Kidney epithelial cell (primary cell): ENCODE results near the gene ITPKB. TPM values are rescaled to one million over a fixed set of nuclear protein-coding genes. Genes with fewer than 3 reads are reported as not detected.

Source experiments
- DNase-seq: peaks from one replicate; pipeline ENCODE4 v3.0.0-alpha.2; 2010; ENCODE audit warnings: low read depth
- H3K27me3 ChIP-seq: 2 replicates; pipeline ENCODE4 v1.6.0; 2011; ENCODE audit warnings: low read length; ENCODE audit not compliant: control insufficient read depth, insufficient read depth
- H3K36me3 ChIP-seq: 2 replicates; pipeline ENCODE4 v1.5.1; 2011; ENCODE audit warnings: low read length; ENCODE audit not compliant: control insufficient read depth, insufficient read depth
- H3K4me3 ChIP-seq: 2 replicates; pipeline ENCODE4 v1.5.1; 2011; ENCODE audit warnings: low read depth, mild to moderate bottlenecking, control low read depth, low read length
- total RNA-seq: library from RNA; depleted of rRNA; stranded (reverse); fragments of >200 nt; gene quantifications from 2 replicates; pipeline ENCODE4 v1.2.3, GENCODE V29; 2015
- TF ChIP-seq, protein P1 (sequence below): IDR thresholded peaks from 2 replicates; pipeline ENCODE4 v1.5.1; 2011; ENCODE audit warnings: mild to moderate bottlenecking, moderate library complexity, low read length, control low read depth, inconsistent platforms; ENCODE audit not compliant: insufficient read depth, poor library complexity, severe bottlenecking

Gene ITPKB
- total RNA-seq, 1 donor from 2014 or later = 11.7 TPM

DNA sequence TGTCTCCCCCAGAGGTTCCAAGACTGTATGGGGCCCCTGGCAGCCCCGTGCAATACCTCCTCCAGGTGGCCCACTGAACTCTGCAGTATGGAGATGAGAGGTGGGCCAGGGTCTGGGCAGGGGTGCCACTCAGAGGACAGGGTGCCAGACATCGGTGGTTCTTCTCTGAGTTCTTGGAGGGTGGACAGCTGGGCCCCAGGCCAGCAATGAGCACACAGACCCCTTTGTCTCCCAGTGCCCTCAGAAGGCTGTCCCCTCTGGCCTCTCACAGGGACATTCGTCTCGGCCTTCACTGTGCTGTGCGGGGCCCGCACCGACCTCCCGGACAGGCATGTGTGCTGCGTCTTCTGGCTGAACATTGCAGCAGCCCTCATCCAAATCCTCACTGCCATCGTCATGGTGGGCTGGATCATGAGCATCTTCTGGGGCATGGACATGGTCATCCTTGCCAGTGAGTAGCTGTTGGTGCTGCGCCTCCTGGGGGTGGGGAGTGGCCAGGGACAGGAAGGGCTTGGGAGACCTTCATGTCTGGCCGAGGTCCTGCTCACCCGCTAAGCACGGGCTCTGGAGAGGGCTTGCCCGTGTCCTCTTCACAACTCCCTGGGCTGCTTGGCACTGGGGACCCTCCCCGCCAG is 142.4 kb downstream of the ITPKB start:
- no peaks in the 10 kb centered on the region for H3K27me3 ChIP-seq
- no peaks in the 10 kb centered on the region for H3K36me3 ChIP-seq
- TF ChIP-seq, protein P1, sequence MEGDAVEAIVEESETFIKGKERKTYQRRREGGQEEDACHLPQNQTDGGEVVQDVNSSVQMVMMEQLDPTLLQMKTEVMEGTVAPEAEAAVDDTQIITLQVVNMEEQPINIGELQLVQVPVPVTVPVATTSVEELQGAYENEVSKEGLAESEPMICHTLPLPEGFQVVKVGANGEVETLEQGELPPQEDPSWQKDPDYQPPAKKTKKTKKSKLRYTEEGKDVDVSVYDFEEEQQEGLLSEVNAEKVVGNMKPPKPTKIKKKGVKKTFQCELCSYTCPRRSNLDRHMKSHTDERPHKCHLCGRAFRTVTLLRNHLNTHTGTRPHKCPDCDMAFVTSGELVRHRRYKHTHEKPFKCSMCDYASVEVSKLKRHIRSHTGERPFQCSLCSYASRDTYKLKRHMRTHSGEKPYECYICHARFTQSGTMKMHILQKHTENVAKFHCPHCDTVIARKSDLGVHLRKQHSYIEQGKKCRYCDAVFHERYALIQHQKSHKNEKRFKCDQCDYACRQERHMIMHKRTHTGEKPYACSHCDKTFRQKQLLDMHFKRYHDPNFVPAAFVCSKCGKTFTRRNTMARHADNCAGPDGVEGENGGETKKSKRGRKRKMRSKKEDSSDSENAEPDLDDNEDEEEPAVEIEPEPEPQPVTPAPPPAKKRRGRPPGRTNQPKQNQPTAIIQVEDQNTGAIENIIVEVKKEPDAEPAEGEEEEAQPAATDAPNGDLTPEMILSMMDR = peak; percentile 2
- DNase-seq = no peak
- H3K4me3 ChIP-seq = no peak overlapping the region

DNA sequence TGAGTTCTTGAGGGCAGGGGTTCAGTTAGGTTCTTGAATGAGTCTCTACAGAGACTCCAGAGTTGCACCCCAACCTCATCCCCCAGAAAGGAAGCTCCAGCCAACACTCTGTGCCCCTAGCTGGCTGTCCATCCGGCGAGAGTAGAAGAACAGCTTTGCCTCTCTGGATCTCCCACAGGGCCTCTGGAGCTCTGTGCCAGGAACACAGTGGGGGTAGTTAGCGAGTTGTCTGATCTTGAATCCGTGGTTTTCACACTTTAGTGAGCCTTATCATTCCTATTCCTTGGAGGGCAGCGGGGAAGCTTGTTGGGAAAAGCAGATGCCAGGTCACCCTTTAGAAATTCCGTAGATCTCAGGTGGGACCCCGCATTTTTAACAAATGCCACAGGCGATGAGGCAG is 145.5 kb downstream of the ITPKB start:
- no peaks in the 10 kb centered on the region for H3K27me3 ChIP-seq
- no peaks in the 10 kb centered on the region for H3K36me3 ChIP-seq
- H3K4me3 ChIP-seq = no peak overlapping the region
- DNase-seq = no peak
- TF ChIP-seq, protein P1 = no peak

DNA sequence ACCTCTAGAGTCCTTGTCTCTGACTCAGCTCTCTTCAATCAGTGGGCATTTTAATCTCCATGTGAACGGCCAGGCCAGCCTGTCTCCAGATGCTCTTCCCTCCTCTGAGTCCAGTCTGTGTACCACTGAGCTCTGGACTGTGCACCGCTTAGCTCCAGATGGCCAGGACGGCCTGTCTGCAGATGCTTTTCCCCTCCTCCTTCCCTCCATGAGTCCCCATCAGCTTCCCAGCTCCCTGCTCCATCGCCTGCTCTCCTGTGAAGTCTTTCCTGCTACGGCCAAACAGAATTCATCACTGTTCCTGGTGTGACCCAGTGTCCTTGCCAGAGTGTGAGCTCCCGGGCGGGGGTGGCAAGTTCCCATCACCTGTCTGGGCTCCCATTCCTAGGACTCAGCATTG is 148.5 kb downstream of the ITPKB start:
- TF ChIP-seq, protein P1 = no peak
- Histone ChIP-seq H3K36me3 (no peaks in the 10 kb centered on the region), H3K4me3 (no peak overlapping the region), H3K27me3 (no peaks in the 10 kb centered on the region)
- no peak for DNase-seq

DNA sequence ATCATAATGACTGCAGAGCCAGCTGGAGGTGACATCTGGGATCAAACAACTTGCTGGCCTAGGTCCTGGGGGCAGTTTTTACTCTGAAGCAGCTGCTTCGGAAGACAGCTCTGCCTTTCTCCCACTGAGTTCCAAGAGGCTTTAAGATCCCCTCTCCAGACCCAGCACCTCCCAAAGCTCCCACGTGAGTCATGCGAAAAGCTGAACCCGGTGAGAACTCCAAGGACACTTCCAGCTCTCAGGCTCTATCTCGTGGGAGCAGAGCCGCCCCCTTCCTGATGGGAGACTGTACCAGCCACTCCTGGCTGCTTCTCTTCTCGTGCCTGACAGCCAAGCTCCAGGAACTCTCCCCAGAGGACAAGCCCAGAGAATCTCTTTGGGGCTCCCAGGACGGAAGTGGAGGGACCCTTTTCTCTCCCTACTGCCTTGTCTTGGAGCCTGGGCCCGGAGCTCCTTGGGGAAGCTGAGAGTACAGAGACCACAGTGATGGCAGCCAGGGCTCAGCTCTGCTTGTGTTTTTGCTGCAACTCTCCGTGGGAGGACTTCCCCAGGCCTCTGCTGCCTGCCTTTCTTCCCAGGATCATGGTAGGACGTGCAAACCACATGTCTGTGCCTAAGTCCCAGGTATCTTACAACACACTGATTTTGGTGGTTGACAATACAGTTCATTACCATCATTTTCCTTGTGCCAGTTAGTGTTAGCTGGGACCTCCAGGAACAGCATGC is 149.9 kb downstream of the ITPKB start:
- DNase-seq = no peak

DNA sequence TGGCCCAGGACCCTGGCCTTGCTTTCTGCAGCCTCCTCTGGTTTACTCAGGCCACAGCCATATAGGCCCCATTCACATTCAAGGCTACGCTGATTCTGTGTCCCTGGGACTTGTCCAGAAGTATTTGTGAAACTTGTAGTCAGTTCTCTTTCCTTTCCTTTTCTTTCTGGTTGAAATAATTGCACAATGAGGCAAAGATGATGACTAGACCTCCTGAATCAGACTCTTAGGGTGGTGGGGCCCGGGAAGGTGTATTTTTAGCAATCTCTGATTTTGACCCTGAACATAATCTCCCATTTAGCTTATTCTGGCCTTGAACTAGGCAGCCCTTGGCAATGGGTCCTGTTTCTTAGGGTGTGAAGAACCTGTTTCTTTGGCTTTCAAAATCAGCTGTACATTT is 150.6 kb downstream of the ITPKB start:
- Histone ChIP-seq H3K27me3 (no peaks in the 10 kb centered on the region), H3K4me3 (no peak overlapping the region), H3K36me3 (no peaks in the 10 kb centered on the region)
- TF ChIP-seq, protein P1 = no peak
- DNase-seq = no peak

More for the DNA sequence above, 149.9 kb downstream of the ITPKB start:
- TF ChIP-seq, protein P1 = no peak
- no peaks in the 10 kb centered on the region for H3K36me3 ChIP-seq
- H3K4me3 ChIP-seq = no peak overlapping the region
- H3K27me3 ChIP-seq = no peaks in the 10 kb centered on the region
